Measurements from ENCODE around the gene TEX22. TPM values are rescaled to one million over a fixed set of nuclear protein-coding genes. Genes with fewer than 3 reads are reported as not detected.

Gene TEX22
- total and polyA plus RNA-seq, 2 donors from 2014 or later = 1.5 to 3.3 TPM

GRCh38 chr14:105421723-105422615, 23.6 kb downstream of the TEX22 start:
- H3K9me3 ChIP-seq (ENCODE audit: control insufficient read depth in 2 of 3, insufficient read depth in 1 of 3, low read length in 3 of 3) = peaks cover 0 to 1% (median 0%) of the 10 kb centered on the region in 3 donors
- FAIRE-seq (no peak), DNase-seq (peak in 1 of 5 donors; percentile 48)
- H3K36me3 ChIP-seq (ENCODE audit: control insufficient read depth in 2 of 3, insufficient read depth in 3 of 3, low read length in 3 of 3) = peaks cover 0 to 4% (median 0%) of the 10 kb centered on the region in 3 donors
- no peak for TF ChIP-seq CTCF (IDR thresholded peaks at IDR 0.05; ENCODE audit: borderline replicate concordance, extremely low read depth, insufficient read depth)
- intact Hi-C loops (cut with DNase I) = no loop called here
- no peak overlapping the region for H3K9ac ChIP-seq (ENCODE audit: low read length in 3 of 3)
- no peak overlapping the region for H3K27ac ChIP-seq (ENCODE audit: low read depth in 2 of 2, low read length in 2 of 2)
- no peaks in the 10 kb centered on the region for H3K27me3 ChIP-seq (ENCODE audit: control insufficient read depth, insufficient read depth, low read length)
- peaks cover 0 to 19% (median 0%) of the 10 kb centered on the region in 3 donors for H3K4me1 ChIP-seq (ENCODE audit: control insufficient read depth in 2 of 3, insufficient read depth in 2 of 3, low read depth in 1 of 3, low read length in 3 of 3)
- no peak overlapping the region for H3K4me3 ChIP-seq (ENCODE audit: low read length in 3 of 3)

- intact Hi-C loops (cut with DNase I) = no loop called here
- no peak overlapping the region for H3K4me3 ChIP-seq (ENCODE audit: low read length in 3 of 3)
- DNase-seq (peak in 1 of 5 donors; percentile 49), FAIRE-seq (no peak)
- H3K27ac ChIP-seq (ENCODE audit: low read depth in 2 of 2, low read length in 2 of 2) = no peak overlapping the region
- H3K4me1 ChIP-seq (ENCODE audit: control insufficient read depth in 2 of 3, insufficient read depth in 2 of 3, low read depth in 1 of 3, low read length in 3 of 3) = peaks cover 0 to 19% (median 0%) of the 10 kb centered on the region in 3 donors
- H3K27me3 ChIP-seq (ENCODE audit: control insufficient read depth, insufficient read depth, low read length) = no peaks in the 10 kb centered on the region
- H3K36me3 ChIP-seq (ENCODE audit: control insufficient read depth in 2 of 3, insufficient read depth in 3 of 3, low read length in 3 of 3) = peaks cover 0 to 4% (median 0%) of the 10 kb centered on the region in 3 donors
- no peak overlapping the region for H3K9ac ChIP-seq (ENCODE audit: low read length in 3 of 3)
- peaks cover 0 to 3% (median 0%) of the 10 kb centered on the region in 3 donors for H3K9me3 ChIP-seq (ENCODE audit: control insufficient read depth in 2 of 3, insufficient read depth in 1 of 3, low read length in 3 of 3)
- no peak for TF ChIP-seq CTCF (IDR thresholded peaks at IDR 0.05; ENCODE audit: borderline replicate concordance, extremely low read depth, insufficient read depth)
Observed at GRCh38 chr14:105422695-105423487, 24.6 kb downstream of the TEX22 start.

- intact Hi-C loops (cut with DNase I) = no loop called here
Observed at GRCh38 chr14:105423488-105424195, 25.3 kb downstream of the TEX22 start.

More at GRCh38 chr14:105423488-105424195, 25.3 kb downstream of the TEX22 start:
- Histone ChIP-seq H3K36me3 (ENCODE audit: control insufficient read depth in 2 of 3, insufficient read depth in 3 of 3, low read length in 3 of 3) (peaks cover 0 to 4% (median 0%) of the 10 kb centered on the region in 3 donors), H3K27ac (ENCODE audit: low read depth in 2 of 2, low read length in 2 of 2) (no peak overlapping the region), H3K9me3 (ENCODE audit: control insufficient read depth in 2 of 3, insufficient read depth in 1 of 3, low read length in 3 of 3) (peaks cover 0 to 3% (median 0%) of the 10 kb centered on the region in 3 donors), H3K4me3 (ENCODE audit: low read length in 3 of 3) (no peak overlapping the region), H3K27me3 (ENCODE audit: control insufficient read depth, insufficient read depth, low read length) (no peaks in the 10 kb centered on the region), H3K4me1 (ENCODE audit: control insufficient read depth in 2 of 3, insufficient read depth in 2 of 3, low read depth in 1 of 3, low read length in 3 of 3) (peaks cover 0 to 18% (median 0%) of the 10 kb centered on the region in 3 donors), H3K9ac (ENCODE audit: low read length in 3 of 3) (no peak overlapping the region)
- DNase-seq (no peak), FAIRE-seq (no peak)
- no peak for TF ChIP-seq CTCF (IDR thresholded peaks at IDR 0.05; ENCODE audit: borderline replicate concordance, extremely low read depth, insufficient read depth)
